ENCODE measurements around the gene LINGO3. TPM values are rescaled to one million over a fixed set of nuclear protein-coding genes. Genes with fewer than 3 reads are reported as not detected.

The LINGO3 gene
- total RNA-seq, 1 experiment from 2014 or later, result not detected

- DNase-seq (ENCODE audit: low read depth), result no peak
Observed at GRCh38 chr19:2339644-2340310, 31.8 kb upstream of the LINGO3 start.

- no peak for DNase-seq (ENCODE audit: low read depth)
Observed at GRCh38 chr19:2338751-2339643, 31.0 kb upstream of the LINGO3 start.

DNA sequence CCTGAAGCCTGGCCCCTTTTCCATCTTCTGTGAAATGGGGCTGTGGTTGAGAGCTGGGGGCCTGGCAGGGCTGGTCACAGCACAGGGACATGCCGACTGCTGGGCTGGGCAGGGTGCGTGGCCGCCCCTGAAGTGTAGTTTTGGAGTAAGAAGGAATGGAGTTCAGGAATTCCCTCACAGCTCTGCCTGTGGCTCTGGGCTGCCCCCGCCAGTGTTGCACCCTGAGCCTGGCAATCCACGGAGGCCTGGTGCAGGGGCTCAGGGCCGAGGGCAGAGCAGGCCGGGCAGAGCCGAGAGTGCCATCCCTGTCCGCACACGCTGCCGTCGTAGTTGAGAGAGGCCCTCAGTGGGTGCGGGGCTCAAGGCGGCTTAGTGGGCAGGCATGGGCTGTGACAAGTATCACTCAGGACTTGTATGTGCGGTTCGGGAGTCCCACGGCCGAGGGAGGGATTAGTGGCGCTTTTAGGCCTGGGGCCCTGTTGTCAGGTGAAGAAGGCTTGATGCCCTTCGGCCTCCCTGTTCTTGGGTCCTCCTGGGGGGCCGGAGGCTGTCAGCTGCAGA is 30.2 kb upstream of the LINGO3 start:
- no peak for DNase-seq (ENCODE audit: low read depth)

DNA sequence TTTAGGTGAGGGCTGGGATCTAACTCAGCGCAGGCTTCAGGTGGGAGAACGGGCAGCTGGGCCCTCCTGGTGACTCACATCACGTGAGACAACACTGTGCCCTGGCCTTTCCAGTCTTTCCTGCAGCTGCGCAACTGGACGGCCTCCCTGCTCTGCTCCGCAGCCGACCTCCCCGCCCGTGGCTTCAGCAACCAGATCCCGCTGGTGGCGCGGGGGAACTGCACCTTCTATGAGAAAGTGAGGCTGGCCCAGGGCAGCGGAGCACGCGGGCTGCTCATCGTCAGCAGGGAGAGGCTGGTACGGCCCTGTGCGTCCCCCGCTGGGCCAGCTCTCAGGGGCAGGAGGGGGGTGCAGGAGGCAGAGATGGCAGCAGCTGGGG is 29.4 kb upstream of the LINGO3 start:
- no peak for DNase-seq (ENCODE audit: low read depth)

GRCh38 chr19:2336528-2337328 is 28.8 kb upstream of the LINGO3 start:
- no peak for DNase-seq (ENCODE audit: low read depth)

DNA sequence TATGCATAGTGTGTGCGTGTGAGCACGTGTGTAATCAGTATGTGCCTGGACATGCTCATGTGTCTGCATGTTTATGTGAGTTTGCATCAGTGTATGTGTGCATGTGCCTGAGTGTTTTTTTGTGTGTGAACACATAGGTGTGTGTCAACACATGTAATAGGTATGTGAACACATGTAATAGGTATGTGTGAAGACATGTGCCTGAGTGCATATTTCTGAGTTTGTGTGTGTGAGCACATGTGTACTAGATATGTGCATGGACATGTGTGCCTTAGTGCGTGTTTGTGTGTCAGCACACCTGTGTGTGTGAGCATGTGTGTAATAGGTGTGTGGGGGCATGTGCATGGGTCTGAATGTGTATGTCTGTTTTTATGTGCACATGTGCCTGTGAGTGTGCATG is 27.9 kb upstream of the LINGO3 start:
- no peak for DNase-seq (ENCODE audit: low read depth)

DNA sequence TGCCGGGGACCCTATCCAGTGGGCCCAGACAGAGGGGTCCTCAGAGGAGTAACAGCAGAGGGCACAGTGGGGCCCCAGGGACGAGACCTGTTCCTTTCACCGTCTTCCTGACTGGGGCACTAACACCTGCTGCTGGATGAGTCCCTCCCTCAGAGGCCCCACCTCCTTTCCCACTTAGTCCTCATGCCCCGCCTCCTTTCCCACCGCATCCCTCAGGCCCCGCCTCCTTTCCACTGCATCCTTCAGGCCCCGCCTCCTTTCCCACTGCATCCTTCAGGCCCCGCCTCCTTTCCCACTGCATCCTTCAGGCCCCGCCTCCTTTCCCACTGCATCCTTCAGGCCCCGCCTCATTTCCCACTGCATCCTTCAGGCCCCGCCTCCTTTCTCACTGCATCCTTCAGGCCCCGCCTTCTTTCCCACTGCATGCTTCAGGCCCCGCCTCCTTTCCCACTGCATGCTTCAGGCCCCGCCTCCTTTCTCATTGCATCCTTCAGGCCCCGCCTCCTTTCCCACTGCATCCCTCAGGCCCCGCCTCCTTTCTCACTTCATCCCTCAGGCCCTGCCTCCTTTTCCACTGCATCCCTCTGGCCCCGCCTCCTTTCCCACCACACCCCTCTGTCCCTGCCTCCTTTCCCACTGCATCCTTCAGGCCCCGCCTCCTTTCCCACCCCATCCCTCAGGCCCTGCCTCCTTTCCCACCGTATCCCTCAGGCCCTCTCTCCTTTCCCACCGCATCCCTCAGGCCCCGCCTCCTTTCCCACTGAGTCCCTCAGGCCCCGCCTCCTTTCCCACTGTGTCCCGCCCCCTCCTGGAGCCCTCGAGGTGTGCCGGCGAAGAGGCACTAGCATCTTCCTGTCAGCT is 27.3 kb upstream of the LINGO3 start:
- DNase-seq (ENCODE audit: low read depth), result no peak

DNA sequence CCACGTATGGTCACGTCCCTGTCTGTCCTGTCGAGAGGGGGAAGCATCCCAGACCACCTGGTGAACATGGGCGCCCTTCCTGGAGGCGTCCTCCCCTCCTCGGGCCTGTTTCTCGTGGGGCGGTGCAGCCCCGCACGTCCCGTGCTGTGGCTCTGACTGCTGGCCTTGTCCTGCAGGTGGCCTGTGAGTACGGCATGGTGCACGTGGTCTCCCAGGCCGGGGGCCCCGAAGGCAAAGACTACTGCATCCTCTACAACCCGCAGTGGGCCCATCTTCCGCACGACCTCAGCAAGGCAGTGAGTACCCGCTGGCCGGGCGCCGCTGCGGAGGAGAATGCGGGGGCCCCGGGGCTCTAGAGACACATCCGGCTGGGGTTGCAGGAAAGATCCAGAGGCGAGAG is 26.5 kb upstream of the LINGO3 start:
- DNase-seq (ENCODE audit: low read depth), result no peak

- no peak for DNase-seq (ENCODE audit: low read depth)
Observed at GRCh38 chr19:2333807-2334211, 25.9 kb upstream of the LINGO3 start.

DNA sequence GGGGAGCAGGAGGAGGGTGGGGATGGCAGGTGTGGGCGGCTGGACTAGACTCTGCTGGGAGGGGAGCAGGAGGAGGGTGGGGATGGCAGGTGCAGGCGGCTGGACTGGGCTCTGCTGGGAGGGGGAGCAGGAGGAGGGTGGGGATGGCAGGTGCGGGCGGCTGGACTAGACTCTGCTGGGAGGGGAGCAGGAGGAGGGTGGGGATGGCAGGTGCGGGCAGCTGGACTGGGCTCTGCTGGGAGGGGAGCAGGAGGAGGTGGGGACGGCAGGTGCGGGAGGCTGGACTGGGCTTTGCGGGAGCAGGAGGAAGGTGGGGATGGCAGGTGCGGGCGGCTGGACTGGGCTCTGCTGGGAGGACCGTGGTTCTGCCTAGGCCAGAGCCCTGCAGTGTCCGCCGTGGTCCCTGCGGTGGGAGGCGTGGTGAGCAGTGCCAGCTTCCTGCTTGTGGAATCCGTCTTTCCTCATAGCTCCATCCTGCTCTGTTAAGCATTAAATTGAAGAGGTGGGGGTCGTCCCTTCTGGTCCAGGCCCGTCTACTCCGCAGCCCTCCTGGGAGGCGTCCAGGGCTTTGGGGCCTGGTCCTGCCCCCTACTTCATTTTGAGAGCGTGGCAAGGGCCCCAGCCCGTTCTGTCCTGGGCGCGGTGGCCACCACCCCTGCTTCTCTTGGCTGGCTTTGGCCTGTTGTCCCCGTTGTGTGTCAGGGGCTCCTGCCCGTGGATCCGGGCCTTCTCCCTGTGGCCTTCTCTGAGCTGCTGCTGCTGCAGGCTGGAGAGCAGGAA is 25.3 kb upstream of the LINGO3 start:
- no peak for DNase-seq (ENCODE audit: low read depth)

- DNase-seq (ENCODE audit: low read depth), result no peak
Observed at GRCh38 chr19:2332341-2333026, 24.5 kb upstream of the LINGO3 start.

DNA sequence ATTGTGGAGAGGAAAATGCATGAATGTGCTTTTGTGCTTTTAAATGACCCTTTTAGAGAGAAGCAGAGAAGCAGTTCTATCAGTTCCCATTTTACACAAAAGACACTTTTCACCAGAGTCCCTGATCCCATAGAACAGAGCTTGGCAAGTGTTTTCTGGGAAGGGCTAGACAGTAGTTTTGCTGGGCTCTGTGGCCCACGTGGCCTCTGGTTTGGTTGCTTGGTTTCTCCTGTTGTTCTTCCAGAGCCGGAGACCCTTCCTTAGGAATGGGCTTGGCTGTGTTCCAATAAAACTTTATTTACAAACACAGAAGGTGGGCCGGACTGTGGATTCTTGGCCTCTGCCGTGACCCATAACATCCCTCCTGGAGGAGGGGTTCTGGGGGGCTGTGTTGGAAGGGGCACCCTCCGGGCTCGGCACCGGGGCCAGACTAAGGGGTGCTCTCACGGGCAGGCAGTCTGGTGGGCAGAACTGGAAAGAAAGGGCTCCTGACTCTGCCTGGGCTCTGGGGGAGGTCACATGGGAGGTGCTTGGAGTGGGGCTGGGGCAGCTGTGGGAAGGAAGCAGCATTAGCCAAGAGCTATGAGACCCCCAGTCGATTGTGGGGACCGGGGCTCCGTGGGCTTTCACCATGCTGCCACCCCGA is 23.8 kb upstream of the LINGO3 start:
- no peak for DNase-seq (ENCODE audit: low read depth)

GRCh38 chr19:2330632-2331284 is 22.8 kb upstream of the LINGO3 start:
- no peak for DNase-seq (ENCODE audit: low read depth)

DNA sequence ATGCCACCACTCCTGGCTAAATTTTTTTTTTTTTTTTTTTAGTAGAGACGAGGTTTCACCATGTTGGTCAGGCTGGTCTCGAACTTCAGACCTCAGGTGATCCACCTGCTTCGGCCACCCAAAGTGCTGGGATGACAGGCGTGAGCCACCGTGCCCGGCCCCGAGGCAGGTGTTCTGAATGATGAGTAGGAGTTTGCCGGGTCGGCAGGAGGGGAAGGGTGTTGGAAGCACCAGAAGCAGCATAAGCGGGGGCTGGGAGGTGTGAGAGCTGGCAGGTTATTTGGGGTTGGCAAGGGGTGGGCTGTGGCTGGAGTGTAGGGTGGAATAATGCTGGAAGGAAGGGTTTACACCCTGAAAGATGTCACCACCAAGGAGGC is 22.3 kb upstream of the LINGO3 start:
- no peak for DNase-seq (ENCODE audit: low read depth)

DNA sequence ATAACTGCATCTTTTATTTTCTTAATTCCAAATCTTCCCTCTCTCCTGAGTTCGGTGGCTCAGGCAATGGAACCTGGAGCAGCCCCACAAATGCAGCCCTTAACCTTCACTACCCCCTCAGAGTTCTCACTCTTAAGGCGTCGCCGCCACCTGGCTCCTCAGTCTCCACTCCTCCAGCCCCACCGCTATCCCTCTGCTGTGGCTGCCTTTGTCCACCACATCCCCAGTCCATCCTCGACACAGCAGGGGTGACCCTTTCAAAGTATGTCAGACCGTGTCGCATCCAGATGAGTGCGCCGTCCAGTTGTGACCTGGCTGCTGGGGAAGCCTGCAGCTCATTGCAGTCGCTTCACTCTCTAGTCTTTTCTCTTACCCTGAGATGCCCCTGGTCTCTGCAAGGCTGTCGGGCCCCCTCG is 21.6 kb upstream of the LINGO3 start:
- no peak for DNase-seq (ENCODE audit: low read depth)

DNA sequence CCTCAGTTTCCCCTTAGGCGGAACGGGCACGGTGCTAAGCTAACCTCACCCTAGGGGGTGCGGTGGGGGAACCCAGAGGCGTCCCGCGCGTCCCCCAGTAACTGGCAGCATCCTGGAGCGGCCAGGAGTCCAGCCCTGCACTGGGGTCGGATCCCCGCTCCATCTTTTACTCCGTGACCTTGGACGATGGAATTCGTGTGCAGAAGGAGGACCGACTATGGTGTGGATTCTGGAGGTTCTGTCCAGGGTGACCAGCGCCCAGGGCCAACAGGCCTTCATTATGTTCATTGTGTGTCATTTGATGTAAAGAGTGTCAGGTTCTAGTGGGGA is 21.2 kb upstream of the LINGO3 start:
- DNase-seq (ENCODE audit: low read depth), result no peak

- DNase-seq (ENCODE audit: low read depth), result peak; percentile 79
Observed at GRCh38 chr19:2328401-2329148, 20.6 kb upstream of the LINGO3 start, which contains the start of the genes LSM7 and SPPL2B. TSS of gene LSM7 (minus strand) at chr19:2328586. CDS start at chr19:2328566, 20 bp downstream. TSS of gene SPPL2B (plus strand) at chr19:2328684. CDS start at chr19:2328710, 26 bp downstream.

Measured in HT1080 (cell line).